Measurements from ENCODE around the gene BMP6. TPM values are rescaled to one million over a fixed set of nuclear protein-coding genes. Genes with fewer than 3 reads are reported as not detected.

The BMP6 gene
- total RNA-seq, 1 donor from 2014 or later = 2.9 TPM

DNA sequence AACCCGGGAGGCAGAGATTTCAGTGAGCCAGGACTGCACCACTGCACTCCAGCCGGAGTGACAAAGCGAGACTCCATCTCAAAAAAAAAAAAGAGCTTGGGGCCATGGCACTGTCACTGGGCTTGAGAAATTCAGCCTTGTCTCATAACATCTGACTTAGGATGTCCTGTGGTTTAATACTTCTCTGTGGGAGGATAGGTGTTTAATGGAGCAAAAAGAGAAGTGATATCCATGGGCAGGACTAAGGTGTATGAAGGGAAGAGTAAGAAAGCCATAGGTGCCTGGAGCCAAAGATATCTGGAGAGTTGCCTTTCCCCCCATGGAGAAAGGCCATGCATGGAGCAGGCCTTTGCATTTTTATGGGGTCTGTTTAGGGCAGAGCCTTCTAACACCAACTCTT lies 11.2 kb downstream of the BMP6 start:
- no peak for DNase-seq (ENCODE audit: low spot score)
- intact Hi-C loops (cut with DNase I) = no loop called here

DNA sequence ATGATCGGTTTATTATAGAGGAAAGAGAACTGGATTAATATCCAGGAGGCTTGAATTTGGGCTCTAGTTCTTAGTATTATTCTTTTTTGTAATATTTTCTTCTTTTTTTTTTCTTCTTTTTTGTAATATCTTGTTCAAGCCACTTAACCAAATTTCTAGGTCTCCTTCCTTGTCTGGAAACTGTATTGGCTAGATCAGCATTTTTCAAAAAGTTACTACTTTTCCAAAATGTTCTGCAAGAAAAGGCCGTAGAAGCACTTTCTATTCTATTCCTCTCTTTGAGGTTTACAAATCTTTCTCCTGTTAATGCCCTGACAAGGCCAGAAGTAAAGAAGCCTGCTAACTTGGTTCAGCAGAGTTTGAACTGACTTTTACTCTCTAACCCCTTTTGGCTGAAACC lies 12.0 kb downstream of the BMP6 start:
- no peak for DNase-seq (ENCODE audit: low spot score)
- intact Hi-C loops (cut with DNase I) = no loop called here

DNA sequence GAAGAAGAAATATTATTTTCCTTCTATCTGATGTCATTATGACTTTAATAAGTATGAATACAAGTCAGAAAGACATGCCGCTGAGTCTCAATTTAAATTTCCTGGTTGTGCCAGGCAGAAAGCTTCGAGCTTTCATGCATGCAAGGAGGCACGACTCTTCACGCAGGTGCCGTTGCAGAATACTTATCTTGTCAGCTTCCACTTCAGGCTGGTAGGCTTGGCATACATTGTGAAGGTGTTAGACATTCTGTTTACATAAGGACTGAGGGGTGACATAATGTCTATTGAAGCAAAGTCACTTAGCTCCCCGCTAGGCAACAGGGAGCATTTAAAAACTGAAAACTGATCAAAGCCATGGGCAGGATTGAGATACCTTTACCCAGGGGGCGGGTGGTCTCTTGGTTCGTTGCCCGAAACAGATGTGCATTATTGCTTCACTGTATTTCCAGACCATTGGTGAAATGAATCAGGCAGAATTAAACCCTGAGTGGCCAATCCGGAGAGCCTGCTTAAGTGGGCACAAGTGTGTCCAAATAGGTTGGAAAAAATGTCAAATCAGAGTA lies 16.4 kb downstream of the BMP6 start:
- intact Hi-C loops (cut with DNase I) = no loop called here
- DNase-seq (ENCODE audit: low spot score) = no peak

DNA sequence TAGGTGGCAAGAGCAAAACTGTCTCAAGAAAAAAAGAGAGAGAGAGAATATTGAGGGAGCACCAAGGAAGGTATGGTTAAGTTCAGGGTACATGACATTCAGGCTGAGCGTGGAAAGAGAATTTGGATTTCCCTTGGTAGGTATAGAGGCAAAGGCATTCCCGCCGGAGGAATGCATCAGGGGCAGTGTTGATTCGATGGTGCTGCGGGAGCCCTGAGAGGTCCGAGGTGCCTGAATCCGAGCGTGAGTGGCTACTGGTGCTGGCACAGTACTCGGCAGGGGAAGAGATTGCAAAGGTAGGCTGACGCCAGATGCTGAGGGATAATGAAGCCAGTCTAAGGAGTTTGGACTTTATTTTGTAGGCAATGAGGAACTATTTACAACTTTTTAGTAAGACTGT lies 20.0 kb downstream of the BMP6 start:
- no peak for DNase-seq (ENCODE audit: low spot score)
- intact Hi-C loops (cut with DNase I) = no loop called here

DNA sequence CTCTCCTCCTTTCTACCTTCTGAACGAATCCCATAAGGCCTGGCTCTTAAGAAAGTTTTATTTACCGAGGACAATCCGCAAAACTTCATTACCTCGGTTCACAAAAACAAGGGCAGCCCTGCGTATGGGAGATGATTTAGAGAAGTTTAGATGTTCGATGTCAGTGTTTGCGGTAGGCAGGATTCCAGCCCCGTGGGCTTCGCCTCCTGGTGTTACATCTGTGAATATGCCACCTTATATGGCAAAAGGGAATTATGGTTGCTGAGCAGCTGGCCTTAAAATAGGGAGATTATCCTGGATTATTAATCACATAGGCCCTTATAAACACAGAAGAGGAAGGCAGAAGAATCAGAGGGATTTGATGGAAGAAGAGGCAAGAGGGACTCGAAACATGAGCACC lies 21.1 kb downstream of the BMP6 start:
- intact Hi-C loops (cut with DNase I) = no loop called here

DNA sequence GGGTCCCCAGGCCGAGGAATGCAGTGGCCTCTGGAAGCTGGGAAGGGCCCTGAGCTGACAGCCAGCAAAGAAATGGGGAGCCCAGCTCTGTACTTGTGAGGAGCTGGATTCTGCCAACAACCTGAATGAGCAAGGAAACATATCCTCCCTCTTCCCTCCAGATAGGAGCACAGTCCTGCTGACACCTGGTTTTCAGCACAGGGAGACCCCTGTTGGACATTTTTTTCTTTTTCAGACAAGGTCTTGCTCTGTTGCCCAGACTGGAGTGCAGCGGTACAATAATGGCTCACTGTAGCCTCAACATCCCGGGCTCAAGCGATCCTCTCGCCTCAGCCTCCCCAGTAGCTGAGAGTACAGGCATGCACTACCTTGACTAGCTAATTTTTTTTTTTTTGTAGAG lies 21.5 kb downstream of the BMP6 start:
- no peak for DNase-seq (ENCODE audit: low spot score)
- intact Hi-C loops (cut with DNase I) = no loop called here

More for the DNA sequence above, 21.1 kb downstream of the BMP6 start:
- no peak for DNase-seq (ENCODE audit: low spot score)

DNA sequence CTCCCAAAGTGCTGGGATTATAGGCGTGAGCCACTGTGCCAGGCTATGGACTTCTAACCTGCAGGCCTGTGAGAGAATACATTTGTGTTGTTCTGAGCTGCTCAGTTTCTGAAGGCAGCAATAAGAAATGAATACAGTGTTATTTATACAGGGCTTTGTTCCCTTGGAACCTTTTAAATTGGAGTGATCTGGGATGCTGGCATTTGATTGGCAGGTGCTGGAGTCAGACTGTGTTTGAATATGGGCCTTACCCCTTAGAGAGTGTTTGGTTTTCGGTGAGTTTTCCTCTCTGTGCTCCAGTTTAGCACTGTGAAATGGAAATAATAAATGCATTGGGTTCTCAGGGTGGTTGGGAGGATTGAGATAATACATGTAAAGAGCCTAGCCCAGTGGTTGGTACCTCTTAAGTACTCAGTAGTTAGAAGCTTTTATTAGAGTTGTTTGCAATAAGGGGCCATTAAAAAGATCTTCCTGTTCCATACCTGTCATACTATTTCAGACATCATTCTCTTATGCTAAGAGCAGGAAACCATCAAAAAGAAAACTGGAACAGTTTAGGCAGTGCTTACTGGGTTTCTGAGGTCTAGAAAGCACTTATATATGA lies 22.1 kb downstream of the BMP6 start:
- DNase-seq (ENCODE audit: low spot score) = no peak
- intact Hi-C loops (cut with DNase I) = no loop called here

DNA sequence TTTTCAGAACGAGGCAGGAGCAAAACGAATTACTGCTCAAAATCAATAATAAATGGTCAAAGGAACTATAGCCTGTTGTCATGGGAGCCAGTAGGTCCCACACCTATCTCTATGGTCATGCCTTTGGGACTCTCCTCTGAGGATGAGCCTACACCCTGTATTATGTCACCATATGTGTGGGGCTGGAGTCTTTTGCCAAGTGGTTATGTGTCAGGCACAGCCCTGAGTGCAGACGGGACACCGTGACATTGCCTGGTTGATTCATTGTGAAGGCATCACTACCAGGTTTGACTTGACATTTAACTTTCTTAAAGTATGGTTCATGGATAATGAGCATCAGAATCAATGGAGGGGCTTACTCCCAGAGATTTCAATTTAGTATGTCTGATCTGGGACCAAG lies 23.6 kb downstream of the BMP6 start:
- DNase-seq (ENCODE audit: low spot score) = no peak
- intact Hi-C loops (cut with DNase I) = no loop called here

DNA sequence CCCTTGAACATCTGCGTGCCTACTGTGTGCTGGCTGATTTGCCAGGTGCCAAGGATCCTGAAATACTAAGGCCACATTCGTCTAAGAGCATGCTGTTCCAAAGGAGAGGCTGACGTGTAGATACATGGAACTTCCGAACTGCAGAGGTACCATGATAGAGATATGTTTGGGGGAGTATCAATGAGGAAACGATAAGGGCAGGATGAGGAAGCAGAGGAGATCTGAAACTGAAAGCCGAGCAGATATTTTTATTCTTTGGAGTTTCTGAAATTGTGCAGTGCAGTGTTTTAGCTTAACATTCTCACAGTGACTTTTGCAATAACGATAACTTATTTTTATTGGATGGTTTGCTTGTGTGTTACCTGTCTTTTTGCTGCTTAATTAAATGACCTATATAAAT lies 24.3 kb downstream of the BMP6 start:
- intact Hi-C loops (cut with DNase I) = no loop called here
- DNase-seq (ENCODE audit: low spot score) = no peak

DNA sequence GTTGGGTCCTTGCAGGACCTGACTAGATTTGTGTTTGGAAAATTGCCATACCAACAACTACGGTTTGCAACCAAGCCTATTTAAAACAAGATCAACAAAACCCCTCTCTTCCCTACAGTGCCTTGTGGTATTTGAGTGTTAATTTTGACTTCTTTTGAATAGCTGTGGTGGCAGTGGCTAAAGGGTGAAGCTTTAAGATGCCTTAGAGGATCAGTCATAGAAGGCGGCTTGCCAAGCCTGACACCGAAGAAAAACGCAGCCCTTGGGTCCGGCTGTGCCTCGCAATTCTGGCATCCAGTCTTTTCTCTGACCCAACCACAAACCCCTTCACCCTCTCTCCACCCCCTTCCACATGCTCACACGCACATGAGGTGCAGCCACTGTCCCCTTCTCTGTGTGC lies 32.6 kb downstream of the BMP6 start:
- intact Hi-C loops (cut with DNase I) = no loop called here
- DNase-seq (ENCODE audit: low spot score) = no peak

DNA sequence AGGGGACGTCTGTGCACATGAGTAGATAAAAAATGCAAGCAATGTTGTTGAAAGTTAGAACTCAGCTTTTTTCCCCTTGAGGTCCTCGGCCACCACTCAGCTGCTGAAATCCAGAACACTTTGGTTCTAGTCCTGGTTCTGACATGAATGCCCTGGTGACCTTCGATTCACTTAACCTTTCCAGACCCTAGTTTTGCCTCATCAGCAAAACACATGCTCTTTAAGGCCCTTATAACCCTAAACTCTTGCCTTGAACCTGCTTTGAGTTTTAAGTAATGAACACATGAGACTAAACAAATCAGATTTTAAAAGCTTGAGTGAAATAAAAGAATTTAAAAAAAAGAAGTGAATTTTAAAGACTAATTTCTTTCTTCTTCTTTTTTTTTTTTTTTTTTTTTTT lies 33.4 kb downstream of the BMP6 start:
- intact Hi-C loops (cut with DNase I) = no loop called here
- DNase-seq (ENCODE audit: low spot score) = no peak

DNA sequence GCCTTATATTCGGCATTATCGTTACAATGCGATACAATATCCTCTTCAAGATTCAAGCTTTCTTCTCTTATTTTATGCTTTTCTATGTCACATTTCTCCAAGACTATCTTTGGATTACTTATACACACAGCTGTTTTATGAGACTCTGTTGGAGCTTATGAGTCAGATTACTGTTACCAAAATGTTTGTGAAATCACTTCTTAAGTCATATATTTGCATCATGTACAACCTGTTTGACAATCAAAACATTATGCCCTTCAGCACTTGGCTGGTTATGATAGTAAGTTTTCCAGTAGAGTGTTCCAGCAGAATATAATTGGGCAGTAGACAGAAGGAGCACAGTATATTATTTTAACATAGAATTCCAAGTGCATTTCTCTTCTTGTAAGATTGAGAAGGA lies 35.2 kb downstream of the BMP6 start:
- no peak for DNase-seq (ENCODE audit: low spot score)
- intact Hi-C loops (cut with DNase I) = no loop called here

DNA sequence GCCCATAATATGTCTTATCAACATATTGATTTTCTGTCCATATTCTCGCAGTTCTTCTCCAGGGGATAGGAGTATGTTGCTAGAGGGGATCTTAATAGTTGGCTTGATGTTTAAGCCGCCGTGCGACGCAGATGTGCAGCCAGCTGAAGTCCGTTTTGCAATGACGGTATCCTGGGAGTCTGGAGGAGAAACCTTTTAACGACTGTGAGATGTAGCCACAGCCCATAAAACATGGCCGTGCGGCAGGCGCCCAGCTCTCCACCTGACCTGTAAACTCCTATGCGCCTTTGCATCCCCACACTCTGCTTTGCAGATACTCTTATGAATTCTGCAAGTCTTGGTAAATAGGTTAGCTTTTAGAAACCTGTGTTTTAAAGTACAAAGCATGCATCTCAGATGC lies 36.9 kb downstream of the BMP6 start:
- intact Hi-C loops (cut with DNase I) = no loop called here
- DNase-seq (ENCODE audit: low spot score) = no peak

DNA sequence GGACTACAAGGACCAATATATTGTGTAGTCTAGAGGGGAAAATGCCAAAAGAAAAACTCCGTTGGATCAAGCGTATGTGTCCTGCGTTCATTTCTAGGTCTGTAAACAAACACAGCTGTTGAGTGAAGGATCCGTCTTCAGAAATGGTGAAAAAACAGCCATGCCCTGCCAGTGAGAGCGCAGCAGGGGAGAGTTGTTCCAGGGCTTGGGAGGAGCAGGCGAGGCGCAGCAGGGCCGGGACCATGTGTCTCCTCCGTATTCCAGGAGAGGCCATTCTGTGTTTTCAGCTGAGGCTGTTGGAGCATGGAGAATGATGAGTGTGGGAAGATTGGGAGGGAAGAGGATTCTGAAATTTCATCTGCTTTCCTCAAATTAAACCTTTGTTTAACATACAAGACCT lies 38.0 kb downstream of the BMP6 start:
- DNase-seq (ENCODE audit: low spot score) = no peak
- intact Hi-C loops (cut with DNase I) = no loop called here

DNA sequence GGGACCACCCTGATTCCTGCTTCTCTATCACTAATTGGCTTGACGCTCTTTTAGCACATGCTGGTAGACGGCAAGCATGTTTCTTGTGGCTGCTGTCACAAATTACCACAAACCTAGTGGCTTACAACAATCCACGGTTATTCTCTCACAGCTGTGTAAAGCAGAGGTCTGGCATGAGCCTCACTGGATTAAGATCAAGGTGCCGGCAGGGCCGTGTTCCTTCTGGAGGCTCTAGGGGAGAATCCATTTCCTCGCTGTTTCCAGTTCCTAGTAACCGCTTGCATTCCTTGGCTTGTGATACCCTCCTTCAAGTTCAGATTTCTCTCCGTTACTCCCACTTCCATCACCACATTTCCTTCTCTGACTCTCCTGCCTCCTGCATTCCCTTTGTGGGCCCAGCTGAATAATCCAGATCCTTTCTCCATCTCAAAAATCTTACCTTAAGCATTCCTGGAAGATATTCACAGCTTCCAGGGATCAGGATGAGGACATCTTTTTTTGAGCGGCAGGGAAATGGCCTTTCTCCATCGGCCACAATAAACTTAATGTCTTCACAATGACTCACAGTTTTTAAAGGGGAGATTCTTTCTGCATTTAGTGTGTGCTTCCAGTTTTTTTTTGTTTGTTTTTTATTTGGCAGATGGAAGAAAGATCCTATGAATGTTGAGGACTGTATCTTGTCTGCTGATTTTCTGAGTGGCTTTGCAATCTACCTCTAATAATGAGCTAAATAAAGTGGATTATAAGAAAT lies 39.9 kb downstream of the BMP6 start:
- no peak for DNase-seq (ENCODE audit: low spot score)
- intact Hi-C loops (cut with DNase I) = no loop called here

DNA sequence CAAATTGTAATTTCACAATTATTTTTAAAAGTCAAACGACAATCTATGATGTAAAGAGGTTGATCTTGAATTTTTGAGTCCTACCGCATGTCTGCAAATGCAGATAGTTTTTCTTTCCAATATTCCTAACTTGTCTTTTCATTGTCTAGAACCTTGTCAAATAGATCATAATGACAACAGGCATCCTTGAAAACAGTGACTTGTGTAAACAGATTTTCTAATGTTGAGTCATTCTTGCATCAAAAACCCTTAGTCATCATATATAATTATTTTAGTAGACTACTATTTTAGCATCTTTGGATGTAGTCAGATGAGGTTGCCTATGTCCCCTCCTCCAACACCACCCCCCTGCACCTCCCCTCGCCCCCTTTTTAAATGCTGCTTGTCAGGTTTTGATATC lies 43.8 kb downstream of the BMP6 start:
- no peak for DNase-seq (ENCODE audit: low spot score)
- intact Hi-C loops (cut with DNase I) = no loop called here

DNA sequence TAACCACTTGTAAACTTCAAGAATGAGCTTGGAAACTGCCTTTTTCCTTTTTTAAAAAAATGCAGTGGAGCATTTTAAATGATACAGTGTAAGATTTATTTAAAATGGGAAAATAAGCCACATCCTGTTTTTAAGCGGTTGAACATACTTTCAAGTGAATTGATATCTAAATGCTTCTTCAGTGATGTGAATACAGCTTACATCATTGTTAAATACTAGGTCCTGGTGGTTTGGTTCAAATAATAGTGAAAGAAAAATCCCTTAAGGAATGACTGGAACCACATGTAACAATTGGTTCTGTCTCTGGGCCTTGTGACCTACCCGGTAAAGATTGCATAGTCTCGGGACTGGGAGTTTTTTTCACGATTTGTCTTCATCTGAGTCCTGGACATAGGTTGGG lies 44.2 kb downstream of the BMP6 start:
- intact Hi-C loops (cut with DNase I) = no loop called here
- DNase-seq (ENCODE audit: low spot score) = no peak

DNA sequence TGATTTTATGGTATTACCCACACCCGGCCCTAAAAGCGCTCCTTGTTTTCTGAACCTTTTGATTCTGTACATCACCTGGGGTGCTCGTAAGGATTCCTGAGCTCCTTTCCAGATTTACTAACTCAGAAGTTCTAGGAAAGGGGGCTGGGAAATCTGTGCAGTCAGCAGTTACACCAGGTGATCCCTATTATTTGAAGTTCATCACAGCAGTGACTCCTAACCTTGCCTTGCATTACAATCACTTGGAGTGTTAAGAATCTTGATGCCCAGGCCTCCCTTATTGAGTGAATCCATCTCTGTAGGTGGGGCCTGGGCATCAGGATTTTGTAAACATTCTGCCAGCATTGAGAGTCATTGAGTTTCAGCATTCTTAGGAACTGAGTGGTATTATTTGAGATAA lies 44.7 kb downstream of the BMP6 start:
- no peak for DNase-seq (ENCODE audit: low spot score)
- intact Hi-C loops (cut with DNase I) = no loop called here

DNA sequence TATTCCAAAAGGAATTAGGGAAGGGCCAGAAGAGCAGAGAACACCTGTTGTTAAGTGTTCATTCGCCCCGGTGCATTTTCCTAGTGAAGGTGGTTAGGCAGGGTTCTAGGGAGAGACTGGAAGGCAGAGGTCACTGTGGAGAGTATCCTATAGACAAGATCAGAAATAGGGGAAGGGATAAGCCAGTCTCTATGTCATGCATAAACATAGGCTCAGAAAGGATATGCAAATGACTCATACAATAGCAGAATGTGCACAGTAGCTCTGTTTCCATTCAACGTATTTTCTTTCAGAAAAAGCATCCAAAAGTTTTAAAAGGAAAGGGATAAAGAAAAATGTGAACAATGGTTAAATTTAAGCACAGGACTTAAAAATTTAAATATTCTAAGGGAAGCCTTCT lies 47.4 kb downstream of the BMP6 start:
- intact Hi-C loops (cut with DNase I) = no loop called here
- no peak for DNase-seq (ENCODE audit: low spot score)

DNA sequence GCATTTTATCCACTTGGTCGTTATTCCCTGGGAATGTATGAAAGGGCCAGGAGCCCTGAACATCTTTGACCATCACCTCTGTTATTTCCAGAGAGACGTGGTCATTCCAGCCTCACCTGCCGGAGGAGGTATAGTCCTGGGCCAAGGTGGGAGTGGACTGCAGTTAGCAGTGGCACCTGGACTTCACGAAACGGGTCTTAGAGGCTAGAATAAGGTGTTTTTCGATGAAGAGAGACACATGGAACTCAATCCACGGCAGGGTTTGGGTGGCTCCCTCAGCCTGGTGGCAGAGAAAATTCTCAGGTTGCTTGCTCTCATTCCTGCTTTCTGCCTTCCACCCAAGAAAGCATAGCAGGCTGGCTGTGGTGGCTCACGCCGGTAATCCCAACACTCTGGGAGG lies 48.0 kb downstream of the BMP6 start:
- no peak for DNase-seq (ENCODE audit: low spot score)
- intact Hi-C loops (cut with DNase I) = no loop called here

DNA sequence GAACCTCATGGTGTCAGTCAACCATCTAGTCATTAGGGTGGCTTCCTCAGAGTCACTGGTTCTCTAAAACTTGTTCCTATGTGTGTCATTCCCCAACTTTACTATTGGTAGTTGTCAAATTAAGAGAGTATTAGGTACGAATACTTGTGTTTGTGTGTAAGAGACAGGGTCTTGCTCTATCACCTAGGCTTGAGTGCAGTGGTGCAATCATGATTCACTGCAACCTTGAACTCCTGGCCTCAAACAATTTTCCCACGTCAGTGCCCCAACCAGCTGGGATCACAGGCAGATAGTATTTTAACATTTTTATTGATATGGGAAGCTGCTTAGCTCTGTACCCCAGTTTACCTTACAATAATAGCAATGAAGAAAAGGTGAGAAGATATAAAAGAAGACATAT lies 50.6 kb downstream of the BMP6 start:
- intact Hi-C loops (cut with DNase I) = no loop called here
- DNase-seq (ENCODE audit: low spot score) = no peak

DNA sequence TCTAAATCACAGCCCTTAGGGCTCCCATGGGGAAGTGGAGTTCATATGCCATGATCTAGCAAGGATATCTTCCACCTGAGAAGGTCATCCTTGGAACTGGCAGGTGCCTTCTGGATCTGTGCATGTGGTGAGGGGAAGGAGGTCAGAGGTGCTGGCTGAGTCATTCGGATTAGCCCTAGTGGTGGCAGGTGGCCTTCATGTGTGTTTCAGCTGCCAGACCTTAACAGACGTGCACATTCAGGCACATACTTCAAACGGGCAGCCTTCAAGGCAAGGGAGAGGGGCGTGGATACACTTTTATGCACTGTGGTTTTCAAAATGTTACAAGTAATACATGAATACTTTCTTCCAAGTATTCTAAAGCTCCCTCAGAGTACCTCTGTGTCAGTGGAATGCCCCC lies 51.2 kb downstream of the BMP6 start:
- intact Hi-C loops (cut with DNase I) = no loop called here
- no peak for DNase-seq (ENCODE audit: low spot score)
